Testis (tissue), 3 donors: ENCODE measurements around the gene ABHD2. TPM values are rescaled to one million over a fixed set of nuclear protein-coding genes. Genes with fewer than 3 reads are reported as not detected.
A peak's percentile ranks its signal among the peaks of the same experiment; 100 is the strongest.

ENCODE experiments used
- DNase-seq: peaks from one replicate; pipeline ENCODE4 v3.0.0-alpha.2; 2019
- H3K27ac ChIP-seq, 2 donors: fragments of 200-600 bp; sonication (generic); one replicate each; pipeline ENCODE4 v1.5.1; 2019
- H3K27me3 ChIP-seq: fragments of 200-600 bp; sonication (generic); one replicate; pipeline ENCODE4 v1.5.1; 2019
- H3K36me3 ChIP-seq: fragments of 200-600 bp; sonication (generic); one replicate; pipeline ENCODE4 v1.5.1; 2017; ENCODE audit warnings: low read depth; ENCODE audit errors: missing control alignments
- H3K4me1 ChIP-seq: fragments of 200-600 bp; sonication (generic); one replicate; pipeline ENCODE4 v1.5.1; 2019
- H3K4me3 ChIP-seq, 2 donors: fragments of 200-600 bp; sonication (generic); one replicate each; pipeline ENCODE4 v1.5.1; 2017 to 2019
- H3K9me3 ChIP-seq: fragments of 200-600 bp; sonication (generic); one replicate; pipeline ENCODE4 v1.5.1; 2017
- CTCF ChIP-seq, 3 experiments: fragments of 450-650 bp in 2 of 3; fragments of 200-600 bp in 1 of 3; sonication (generic) in 1 of 3; IDR thresholded peaks; one replicate each; pipeline ENCODE4 v1.5.1; 2016 to 2019; ENCODE audit warnings: antibody characterized with exemption in 3 of 3, mild to moderate bottlenecking in 2 of 3, moderate library complexity in 1 of 3
- POLR2A ChIP-seq: fragments of 450-650 bp; IDR thresholded peaks from one replicate; pipeline ENCODE4 v1.6.1; 2017; ENCODE audit warnings: antibody characterized with exemption, mild to moderate bottlenecking, moderate library complexity
- WGBS, 2 donors: methylation state at CpG; one replicate each; pipeline ENCODE4 v1.1.5; 2018; 5-methylcytosine and 5-hydroxymethylcytosine counted together
- intact Hi-C: fragments of 100-400 bp; cut with DNase I; formaldehyde crosslinking; loops from one replicate; pipeline ENCODE4 v1.15.1; 2023; ENCODE audit warnings: low total_unique reads
- polyA plus RNA-seq: library from polyadenylated mRNA; stranded (reverse); fragments of 350-450 nt; fragmentation: Illumina TruSeq; extraction: RNeasy Lipid Tissue Mini Kit (QIAGEN cat#74804); gene quantifications from one replicate; pipeline ENCODE4 v1.2.3, GENCODE V29; 2014; ENCODE audit warnings: low read depth, low replicate concordance; ENCODE audit not compliant: insufficient read depth
- total RNA-seq, 2 donors: library from RNA; depleted of rRNA; stranded (reverse); fragments of >200 nt; gene quantifications; one replicate each; pipeline ENCODE4 v1.2.3, GENCODE V29; 2016

The ABHD2 gene
- total and polyA plus RNA-seq, 3 donors from 2014 or later, result 82.5 to 214 (median 109) TPM

GRCh38 chr15:89103481-89104171 is 15.4 kb downstream of the ABHD2 start:
- Histone ChIP-seq H3K27me3 (no peaks in the 10 kb centered on the region), H3K9me3 (no peaks in the 10 kb centered on the region), H3K27ac (peak overlapping the region; percentile 71 to 81), H3K4me1 (peaks cover 50% of the 10 kb centered on the region), H3K36me3 (no peaks in the 10 kb centered on the region), H3K4me3 (no peak overlapping the region)
- DNase-seq, result peak; percentile 37
- WGBS, 2 donors, result 30 to 60% methylated on average over 5 of the region's 5 CpGs
- TF ChIP-seq CTCF (IDR thresholded peaks at IDR 0.05) (no peak), POLR2A (no peak)
- intact Hi-C loops, result no loop called here

- TF ChIP-seq POLR2A (no peak), CTCF (IDR thresholded peaks at IDR 0.05) (no peak)
- H3K36me3 ChIP-seq, result no peaks in the 10 kb centered on the region
- H3K9me3 ChIP-seq, result no peaks in the 10 kb centered on the region
- peak; percentile 43 for DNase-seq
- no peaks in the 10 kb centered on the region for H3K27me3 ChIP-seq
- H3K27ac ChIP-seq, result peak overlapping the region; percentile 71 to 81
- H3K4me3 ChIP-seq, result no peak overlapping the region
- 52 to 77% methylated on average over 9 of the region's 9 CpGs for WGBS, 2 donors
- intact Hi-C loops, result no loop called here
- H3K4me1 ChIP-seq, result peaks cover 50% of the 10 kb centered on the region
These were observed 15.9 kb downstream of the ABHD2 start for GRCh38 chr15:89104172-89104564.

DNA sequence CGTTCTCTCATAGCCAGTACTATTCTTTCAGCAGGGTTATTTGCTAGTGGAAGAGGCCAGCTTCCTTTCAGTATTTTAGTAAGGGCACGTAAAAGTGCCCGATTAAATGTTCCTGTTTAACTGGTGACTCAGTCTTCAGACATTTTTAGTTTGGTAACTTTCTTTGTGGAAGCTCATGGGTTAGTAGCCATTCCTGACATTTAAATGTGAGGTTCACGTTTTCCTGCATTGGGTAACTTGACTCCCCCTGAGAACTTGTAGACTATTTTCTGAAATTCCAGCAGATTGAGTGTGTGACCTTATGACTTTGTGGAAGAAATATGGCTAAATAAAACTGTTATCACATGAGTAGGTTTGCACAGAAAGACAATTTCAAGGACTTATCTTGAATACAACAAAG is 16.9 kb downstream of the ABHD2 start:
- H3K4me3 ChIP-seq, result no peak overlapping the region
- no peaks in the 10 kb centered on the region for H3K9me3 ChIP-seq
- H3K36me3 ChIP-seq, result no peaks in the 10 kb centered on the region
- no peak for DNase-seq
- peak overlapping the region in 1 of 2 donors; percentile 81 for H3K27ac ChIP-seq
- WGBS, 2 donors, result 35 to 50% methylated on average over 4 of the region's 4 CpGs
- peaks cover 50% of the 10 kb centered on the region for H3K4me1 ChIP-seq
- TF ChIP-seq CTCF (IDR thresholded peaks at IDR 0.05), result no peak
- TF ChIP-seq POLR2A, result no peak
- no peaks in the 10 kb centered on the region for H3K27me3 ChIP-seq
- intact Hi-C loops, result no loop called here

DNA sequence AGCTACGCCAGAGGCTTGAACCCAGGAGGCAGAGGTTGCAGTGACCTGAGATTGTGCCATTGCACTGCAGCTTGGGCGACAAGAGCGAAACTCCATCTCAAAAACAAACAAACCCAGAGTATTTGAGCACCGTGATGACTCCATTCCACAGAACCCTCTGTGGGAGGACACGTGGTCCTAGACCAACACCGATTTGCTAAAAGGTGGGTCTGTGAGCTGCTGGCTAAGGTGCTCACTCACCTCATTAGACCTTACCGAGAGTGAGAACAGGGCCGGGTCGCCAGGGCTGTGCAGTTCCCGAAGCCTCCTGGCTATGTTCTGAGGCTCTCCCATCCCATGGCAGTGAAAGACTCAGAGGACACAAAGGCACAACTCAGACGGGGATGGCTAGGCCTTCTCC is 17.9 kb downstream of the ABHD2 start:
- no peaks in the 10 kb centered on the region for H3K36me3 ChIP-seq
- no peak overlapping the region for H3K27ac ChIP-seq
- no peaks in the 10 kb centered on the region for H3K9me3 ChIP-seq
- 91 to 96% methylated on average over 9 to 11 of the region's 11 CpGs for WGBS, 2 donors
- intact Hi-C loops, result no loop called here
- H3K4me1 ChIP-seq, result peaks cover 44% of the 10 kb centered on the region
- no peaks in the 10 kb centered on the region for H3K27me3 ChIP-seq
- H3K4me3 ChIP-seq, result no peak overlapping the region
- no peak for DNase-seq
- TF ChIP-seq CTCF (IDR thresholded peaks at IDR 0.05), result no peak
- TF ChIP-seq POLR2A, result no peak

DNA sequence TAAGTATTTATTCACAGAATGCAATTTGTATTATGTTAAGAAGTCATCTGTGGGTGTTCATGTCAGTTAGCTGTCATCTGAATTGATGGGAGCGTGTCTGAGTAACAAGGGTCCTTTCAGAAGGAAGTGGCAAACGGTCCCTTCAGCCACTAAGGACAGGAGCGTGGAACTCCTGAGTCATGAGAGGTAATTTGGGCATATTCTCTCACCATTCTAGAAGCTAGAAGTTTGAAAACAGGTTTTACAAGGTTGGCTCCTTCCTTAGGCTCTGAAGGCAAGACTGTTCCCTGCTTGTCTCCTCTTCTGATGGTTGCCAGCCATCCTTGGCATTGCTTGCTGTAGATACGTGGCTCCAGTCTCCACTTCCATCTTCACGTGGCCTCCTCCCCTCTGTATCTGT is 19.7 kb downstream of the ABHD2 start:
- WGBS, 2 donors, result 79 to 85% methylated on average over 5 of the region's 5 CpGs
- H3K27me3 ChIP-seq, result no peaks in the 10 kb centered on the region
- H3K4me1 ChIP-seq, result peaks cover 31% of the 10 kb centered on the region
- H3K9me3 ChIP-seq, result no peaks in the 10 kb centered on the region
- H3K4me3 ChIP-seq, result no peak overlapping the region
- intact Hi-C loops, result no loop called here
- H3K36me3 ChIP-seq, result no peaks in the 10 kb centered on the region
- TF ChIP-seq POLR2A, result no peak
- no peak for TF ChIP-seq CTCF (IDR thresholded peaks at IDR 0.05)
- H3K27ac ChIP-seq, result peak overlapping the region in 1 of 2 donors; percentile 29
- no peak for DNase-seq
